ENCODE measurements around the gene C1orf185.
"Not testable (repeated sequence)": the region's sequence is repeated elsewhere in the genome, so short reads cannot be mapped to it uniquely, and the experiment has no call there.

- not testable (repeated sequence) for TF ChIP-seq TRIM25 (IDR thresholded peaks at IDR 0.05; ENCODE audit: borderline replicate concordance); SMARCE1 (IDR thresholded peaks at IDR 0.05); EP300 (IDR thresholded peaks at IDR 0.05; ENCODE audit: low read length); ZEB2 (IDR thresholded peaks at IDR 0.05); TBL1XR1 (IDR thresholded peaks at IDR 0.05; ENCODE audit: low read length in 2 of 2); REST (IDR thresholded peaks at IDR 0.05; ENCODE audit: borderline replicate concordance); REST (CRISPR knock-in tag; IDR thresholded peaks at IDR 0.05; ENCODE audit: low read depth); NR0B1 (IDR thresholded peaks at IDR 0.05; ENCODE audit: partially characterized antibody)
These were observed 60.5 kb downstream of the C1orf185 start for GRCh38 chr1:51162560-51162959.

Measured in K562 (cell line).